HL-60/S4 (cell line): Measurements from ENCODE around the gene RNASE9.
"Not testable (repeated sequence)": the region's sequence is repeated elsewhere in the genome, so short reads cannot be mapped to it uniquely, and the experiment has no call there.

ENCODE experiments used
- in situ Hi-C: fragments of 300-500 bp; cut with MboI; formaldehyde crosslinking; loops from 2 replicates; pipeline ENCODE4 v1.14.3; 2022; ENCODE audit warnings: low sequenced_read_pairs

RNASE9 gene

DNA sequence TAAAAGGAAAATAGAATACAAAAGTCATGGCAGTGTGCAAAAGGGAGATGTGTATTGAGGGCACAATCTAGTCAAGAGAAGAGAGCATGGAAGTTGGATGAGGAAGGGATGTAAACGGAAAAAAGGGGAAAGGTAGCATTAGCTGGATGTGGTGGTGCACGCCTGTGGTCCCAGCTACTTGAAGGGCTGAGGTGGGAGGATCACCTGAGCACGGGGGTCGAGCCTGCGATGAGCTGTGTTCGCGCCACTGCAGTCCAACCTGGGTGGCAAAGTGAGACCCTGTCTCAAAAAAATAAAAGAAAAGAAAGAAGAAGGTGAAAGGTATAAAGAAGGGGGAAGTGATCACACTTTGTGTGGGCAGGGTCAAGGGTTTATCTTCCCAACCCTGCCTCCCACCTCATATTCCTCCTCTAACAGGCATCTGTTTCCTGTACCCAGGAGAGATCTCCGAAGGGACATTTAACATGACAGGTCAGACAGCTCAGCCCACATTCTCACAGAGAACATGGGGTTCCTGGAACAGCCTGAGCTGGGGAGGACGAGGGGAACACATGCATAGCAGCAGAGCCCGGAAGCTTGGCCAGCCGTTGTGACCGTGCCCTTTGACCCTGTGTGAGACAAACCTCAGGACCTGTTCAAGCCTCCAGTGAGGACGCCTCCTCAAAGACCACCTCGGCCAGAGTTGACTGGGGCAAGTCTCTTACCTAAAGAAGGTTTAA lies 18.1 kb upstream of the RNASE9 start:
- in situ Hi-C loops: no loop called here

DNA sequence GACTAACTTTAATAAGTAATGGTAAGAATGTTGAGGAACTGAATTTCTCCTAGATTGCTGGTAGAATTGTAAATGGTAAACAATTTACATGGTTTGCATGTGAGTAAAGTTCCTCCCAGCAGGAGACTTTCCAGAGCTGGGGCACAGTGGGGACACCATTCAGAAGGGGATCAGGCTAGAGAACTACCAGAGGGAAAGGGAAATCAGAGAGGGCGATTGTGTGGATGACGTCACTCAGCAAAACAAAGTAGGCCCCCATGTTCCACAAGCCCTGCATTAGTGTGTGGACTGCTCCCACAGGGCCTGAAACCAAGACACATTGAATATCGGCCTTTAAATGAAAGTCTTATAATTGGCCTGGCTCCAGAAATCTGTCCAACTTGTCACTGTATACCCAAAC lies 17.5 kb upstream of the RNASE9 start:
- in situ Hi-C loops: no loop called here

DNA sequence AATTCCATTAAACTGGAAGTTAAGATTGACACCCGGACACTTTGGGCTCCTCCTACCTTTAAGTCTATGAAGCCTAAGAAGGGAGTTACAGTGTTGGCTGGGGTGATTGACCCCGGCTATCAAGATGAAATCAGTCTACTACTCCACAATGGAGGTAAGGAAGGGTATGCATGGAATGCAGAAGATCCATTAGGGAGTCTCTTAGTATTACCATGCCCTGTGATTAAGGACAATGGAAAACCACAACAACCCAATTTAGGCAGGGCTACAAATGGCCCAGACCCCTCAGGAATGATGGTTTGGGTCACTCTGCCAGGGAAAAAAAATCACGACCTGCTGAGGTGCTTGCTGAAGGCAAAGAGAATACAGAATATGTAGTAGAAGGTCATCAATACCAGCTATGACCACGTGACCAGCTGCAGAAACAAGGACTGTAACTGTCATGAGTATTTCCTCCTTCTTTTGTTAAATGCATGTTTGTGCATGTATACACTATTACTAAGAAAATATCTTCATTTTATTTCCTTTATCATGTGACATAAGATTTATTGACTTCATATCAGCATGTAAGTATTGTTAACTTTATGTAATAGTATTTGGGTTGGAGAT lies 11.6 kb upstream of the RNASE9 start:
- in situ Hi-C loops: not testable (repeated sequence)

DNA sequence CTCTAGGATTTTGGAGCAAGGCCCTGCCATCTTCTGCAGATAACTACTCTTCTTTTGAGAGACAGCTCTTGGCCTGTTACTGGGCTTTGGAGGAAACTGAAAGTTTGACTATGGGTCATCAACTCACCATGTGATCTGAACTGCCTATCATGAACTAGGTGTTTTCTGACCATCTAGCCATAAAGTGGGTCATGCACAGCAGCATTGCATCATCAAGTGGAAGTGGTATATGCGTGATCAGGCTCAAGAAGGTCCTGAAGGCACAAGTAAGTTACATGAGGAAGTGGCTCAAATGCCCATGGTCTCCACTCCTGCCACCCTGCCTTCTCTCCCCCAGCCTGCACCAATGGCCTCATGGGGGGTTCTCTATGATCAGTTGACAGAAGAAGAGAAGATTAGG lies 9.9 kb upstream of the RNASE9 start:
- in situ Hi-C loops: not testable (repeated sequence)

DNA sequence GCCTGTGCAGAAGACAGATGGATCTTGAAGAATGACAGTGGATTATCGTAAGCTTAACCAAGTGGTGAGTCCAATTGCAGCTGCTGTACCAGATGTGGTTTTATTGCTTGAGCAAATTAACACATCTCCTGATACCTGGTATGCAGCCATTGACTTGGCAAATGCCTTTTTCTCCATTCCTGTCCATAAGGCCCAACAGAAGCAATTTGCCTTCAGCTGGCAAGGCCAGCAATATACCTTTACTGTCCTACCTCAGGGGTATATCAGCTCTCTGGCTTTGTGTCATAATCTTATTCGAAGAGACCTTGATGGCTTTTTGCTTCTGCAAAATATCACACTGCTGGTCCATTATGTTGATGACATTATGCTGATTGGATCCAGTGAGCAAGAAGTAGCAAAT lies 9.0 kb upstream of the RNASE9 start:
- in situ Hi-C loops: not testable (repeated sequence)

DNA sequence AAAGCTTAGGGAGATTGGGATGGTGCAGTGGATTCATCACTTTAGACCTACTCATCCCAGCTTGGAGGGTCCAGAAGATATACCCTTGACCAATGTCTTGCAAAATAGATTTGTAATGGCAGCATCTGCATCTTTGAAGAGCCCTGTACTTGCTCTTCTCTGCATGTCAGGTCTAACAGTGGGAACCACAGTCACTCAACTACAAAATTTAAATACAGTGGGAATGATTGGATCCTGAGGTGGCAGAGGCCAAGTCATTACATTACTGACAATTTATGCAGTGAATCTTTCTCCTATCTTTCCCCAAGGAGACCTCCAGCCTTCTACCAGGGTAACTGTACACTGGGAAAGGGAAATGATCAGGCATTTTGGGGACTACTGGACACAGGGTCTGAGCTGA lies 8.2 kb upstream of the RNASE9 start:
- in situ Hi-C loops: no loop called here

DNA sequence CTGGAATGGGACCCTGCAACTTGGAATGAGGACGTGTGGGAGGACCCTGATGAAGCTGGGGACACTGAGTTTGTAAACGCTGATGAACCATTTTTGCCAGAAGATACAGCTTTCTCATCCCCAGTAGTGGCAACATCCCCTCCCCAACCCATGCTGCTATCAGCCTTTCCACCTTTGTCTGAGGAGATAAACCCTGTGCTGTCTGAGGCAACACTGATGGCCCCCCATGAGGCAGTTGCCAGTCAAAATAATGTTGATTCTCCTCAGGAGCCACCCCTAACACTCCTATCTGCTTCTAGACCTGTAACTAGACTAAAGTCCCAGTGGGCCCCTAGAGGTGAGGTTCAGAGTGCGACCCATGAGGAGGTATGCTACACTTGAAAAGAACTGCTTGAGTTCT lies 7.5 kb upstream of the RNASE9 start:
- in situ Hi-C loops: no loop called here

DNA sequence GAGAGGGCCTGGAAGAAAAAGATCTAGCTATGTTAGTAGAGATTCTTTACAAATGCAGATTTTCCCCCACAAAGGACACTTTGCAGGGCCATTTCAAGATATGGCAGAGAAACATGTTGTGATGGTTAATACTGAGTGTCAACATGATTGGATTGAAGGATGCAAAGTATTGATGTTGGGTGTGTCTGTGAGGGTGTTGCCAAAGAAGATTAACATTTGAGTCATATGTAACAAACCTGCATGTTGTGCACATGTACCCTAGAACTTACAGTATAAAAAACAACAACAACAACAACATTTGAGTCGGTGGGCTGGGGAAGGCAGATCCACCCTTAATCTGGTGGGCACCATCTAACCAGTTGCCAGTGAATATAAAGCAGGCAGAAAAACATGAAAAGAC lies 6.4 kb upstream of the RNASE9 start:
- in situ Hi-C loops: not testable (repeated sequence)

DNA sequence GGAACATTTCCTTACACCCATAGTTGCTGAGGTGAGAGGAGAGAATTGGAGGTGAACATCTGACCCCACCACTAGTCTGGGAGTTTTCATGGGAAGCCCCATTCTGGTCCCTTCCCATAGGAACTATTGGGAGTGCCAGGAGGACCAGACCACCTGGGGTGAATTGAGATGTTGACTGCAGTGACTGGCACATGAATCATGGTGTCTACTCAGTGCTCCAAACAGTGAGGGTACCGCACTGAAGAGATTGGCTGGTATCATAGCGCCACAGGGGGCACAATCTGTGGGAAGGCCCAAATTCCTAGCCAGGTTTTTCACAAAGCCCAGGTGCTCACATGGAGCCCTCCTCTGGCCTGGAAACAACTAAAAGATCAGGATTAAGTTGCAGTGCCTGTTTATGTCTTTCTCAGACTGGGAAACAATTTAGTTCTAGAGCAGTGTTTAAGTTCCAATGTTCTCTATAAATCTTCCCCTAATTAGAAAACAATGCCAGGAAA lies 3.7 kb upstream of the RNASE9 start:
- in situ Hi-C loops: no loop called here

DNA sequence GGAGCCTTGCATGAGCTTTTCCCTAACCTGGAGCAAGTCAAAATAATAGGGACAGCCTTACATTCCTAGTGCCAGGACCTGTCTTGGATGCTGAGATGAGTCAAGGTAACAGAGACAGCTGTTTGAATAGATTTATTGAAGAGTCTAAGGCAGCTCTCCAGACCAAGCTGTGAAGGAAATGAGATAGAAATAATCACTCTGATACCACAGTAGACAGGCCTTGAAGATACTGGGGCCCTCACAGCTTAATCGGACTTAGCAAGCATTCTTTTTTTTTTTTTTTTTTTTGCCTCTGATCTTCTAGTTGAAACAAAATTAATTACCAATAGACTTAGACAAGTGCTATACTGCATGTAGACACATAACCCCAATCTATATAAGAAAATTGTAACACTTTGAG lies 3.1 kb upstream of the RNASE9 start:
- in situ Hi-C loops: no loop called here

DNA sequence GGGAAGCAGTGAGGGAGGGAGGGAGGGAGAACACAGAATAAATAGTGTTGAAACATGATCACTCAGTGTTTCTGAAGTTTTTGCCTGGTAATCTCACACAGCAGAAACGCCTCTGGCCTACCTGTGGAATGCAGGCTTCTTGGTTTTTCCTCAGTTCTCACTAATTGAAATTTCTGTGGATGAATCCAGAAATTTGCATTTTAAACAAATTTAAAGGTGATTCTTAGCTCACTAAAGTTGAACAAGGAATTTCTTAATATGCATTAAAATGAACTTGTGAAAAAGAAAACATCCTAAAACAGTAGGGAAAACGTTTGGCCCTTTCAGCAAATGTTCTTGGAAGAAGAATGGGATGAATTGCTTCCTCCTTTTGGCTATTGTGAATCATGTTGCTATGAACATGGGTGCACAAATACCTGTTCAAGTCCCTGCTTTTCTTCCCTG lies 1.4 kb downstream of the RNASE9 start:
- in situ Hi-C loops: no loop called here

DNA sequence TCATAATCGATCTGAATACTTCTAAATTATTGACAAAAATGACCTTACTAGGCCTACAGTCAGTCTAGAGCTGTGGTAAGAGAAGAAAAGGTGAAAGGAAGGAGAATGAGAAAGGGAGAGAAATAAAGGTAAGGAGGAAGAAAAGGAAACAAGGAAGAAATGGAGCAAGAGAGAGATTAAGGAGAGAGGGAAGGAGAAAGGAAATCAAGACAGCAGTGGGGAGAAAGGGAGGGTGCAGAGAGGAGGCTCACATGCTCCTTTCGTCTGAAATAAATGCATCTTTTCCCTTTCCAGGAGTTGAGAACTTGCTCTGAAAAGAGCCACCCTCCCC lies 3.7 kb downstream of the RNASE9 start:
- in situ Hi-C loops: no loop called here

DNA sequence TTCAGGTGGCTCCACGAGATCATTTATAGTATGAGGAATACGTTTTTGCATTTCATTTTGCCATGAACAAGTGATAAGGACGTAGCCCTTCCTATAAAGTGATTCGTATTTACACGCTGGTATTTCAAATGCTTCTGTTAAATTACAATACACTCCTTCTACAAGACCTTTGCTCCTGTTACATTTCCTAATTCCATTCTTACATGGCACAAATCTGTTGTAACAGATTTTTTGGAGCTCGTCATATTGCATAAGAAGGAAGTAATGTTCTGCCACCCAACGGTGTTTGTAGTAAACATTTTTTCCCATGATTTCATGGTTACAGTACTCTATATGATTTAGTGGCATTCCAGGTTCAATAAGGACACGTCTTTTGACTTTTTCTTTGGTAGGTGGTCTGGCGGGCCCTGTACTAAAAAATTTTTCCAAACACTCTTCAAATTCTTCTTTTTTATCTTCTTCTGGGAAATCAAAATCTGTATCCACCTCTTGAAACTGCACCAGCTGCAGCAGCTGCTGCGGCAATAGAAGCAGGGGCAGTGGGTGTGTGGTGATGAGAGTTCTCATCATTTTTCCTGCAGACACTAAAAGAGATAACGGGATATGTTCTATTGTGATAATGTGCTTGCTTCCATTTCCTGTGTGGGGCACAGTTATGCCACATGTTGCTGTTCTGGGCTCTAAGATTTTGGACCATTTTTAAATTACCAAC lies 4.2 kb downstream of the RNASE9 start:
- in situ Hi-C loops: no loop called here

DNA sequence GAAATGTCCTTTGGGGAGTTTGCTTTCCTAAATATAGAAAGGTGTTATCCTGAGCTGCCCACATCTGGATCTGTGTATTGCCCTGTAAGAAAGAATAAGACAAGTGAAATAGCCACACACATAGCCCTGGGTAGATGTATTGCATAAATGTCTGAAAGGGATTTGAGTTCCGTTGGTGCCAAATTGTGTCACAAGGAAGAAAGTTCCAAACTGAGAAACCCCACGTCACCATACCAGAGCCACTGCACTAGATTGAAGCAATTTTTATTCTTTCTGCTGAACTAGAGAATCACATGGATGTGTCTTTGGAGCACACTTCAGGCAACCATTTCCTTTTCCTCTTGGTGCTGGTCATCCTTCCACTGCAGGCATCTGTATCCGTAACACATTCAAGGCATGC lies 5.0 kb downstream of the RNASE9 start:
- in situ Hi-C loops: no loop called here

DNA sequence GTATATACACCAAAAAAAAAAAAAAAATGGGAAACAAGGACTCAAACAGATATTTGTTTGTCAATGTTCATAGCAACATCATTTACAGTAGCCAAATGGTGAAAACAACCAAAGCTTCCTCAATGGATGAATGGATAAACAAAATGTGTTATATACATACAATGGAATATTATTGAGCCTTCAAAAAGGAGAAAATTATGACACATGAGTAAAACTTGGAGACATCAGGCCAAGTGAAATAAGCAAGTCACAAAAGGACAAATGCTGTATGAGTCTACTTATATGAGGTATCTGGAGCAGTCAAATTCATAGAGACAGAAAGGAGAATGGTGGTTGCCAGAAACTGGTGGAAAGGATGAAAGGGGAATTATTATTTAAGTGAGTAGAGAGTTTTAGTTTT lies 7.8 kb downstream of the RNASE9 start:
- in situ Hi-C loops: no loop called here

DNA sequence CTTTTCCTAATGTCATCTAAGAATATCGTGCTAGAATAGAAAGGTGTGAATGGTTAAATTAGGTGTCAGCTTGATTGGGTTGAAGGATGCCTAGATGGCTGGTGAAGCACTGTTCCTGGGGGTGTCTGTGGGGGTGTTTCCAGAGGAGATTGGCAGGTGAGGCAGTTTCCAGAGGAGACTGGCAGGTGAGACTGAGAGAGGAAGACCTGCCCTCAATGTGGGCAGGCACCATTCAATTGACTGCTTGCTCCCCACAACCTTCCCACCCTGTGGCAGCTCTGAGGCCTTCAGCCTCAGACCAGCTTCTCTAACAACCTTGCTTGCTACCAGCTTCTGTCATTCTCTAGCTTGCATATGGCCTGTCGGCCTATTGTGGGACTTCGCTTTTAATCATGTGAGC lies 9.2 kb downstream of the RNASE9 start:
- in situ Hi-C loops: no loop called here

DNA sequence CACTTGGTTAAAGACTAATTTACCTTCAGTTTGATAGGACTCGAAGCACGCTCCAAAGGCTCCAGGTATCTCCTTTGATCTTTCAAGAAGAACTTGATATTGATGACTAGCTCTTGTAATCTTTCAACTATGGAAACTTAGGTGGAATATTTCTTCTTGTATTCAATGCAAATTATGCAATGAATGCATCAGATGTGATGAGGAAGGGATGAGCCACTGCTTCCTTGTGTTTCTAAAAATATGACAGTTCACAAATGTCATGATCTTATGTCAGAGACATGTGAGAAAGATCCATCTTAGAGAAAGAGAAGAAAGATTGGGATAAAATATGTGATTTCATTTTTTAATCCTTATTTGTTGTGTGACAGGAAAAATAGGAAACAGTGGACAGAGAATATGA lies 9.9 kb downstream of the RNASE9 start:
- in situ Hi-C loops: no loop called here

DNA sequence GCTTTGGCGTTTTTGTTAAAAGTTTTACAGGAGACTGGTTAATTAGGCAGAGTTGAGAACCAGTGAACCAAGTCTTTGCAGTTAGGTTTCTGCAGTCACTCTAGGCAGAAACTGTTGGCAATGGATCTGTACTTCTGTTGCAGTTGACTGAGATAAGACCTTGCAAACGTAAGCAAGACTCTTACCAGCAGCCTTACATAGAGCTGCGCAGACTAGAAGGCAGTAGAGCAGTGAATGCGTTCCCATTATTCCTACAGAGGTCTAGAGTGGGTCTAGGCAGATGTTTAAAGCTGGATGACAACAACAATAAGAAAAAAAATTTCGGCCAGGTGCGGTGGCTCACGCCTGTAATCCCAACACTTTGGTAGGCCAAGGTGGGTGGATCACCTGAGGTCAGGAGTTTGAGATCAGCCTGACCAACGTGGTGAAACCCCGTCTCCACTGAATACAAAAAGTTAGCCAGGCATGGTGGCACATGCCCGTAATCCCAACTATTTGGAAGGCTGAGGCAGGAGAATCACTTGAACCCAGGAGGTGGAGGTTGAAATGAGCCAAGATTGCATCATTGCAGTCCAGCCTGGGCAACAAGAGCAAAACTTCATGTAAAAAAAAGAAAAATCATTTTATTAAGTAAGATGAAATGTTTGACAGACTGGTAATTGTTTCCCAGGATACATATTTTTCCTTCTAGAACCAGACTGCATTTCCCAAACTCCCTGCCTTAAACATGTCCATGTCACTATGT lies 12.3 kb downstream of the RNASE9 start:
- in situ Hi-C loops: no loop called here

DNA sequence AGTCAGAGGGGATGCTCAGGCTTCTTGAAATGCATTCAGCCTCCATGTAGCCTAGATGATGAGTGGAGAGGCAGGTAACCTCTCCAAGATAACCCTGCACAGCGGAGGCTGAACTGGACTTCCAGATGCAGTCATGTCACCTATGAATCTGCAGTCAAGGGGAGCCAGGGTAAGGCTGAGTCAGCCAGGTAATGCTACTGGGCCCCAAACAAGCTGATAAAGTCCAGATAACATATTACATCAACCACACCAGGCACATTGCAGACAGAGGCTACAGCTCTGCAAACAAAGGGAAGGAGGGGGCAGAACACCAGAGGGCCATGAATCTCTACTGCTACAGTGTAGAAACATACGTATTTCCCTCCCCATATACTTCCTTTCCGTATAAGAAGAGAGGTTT lies 14.0 kb downstream of the RNASE9 start:
- in situ Hi-C loops: no loop called here

DNA sequence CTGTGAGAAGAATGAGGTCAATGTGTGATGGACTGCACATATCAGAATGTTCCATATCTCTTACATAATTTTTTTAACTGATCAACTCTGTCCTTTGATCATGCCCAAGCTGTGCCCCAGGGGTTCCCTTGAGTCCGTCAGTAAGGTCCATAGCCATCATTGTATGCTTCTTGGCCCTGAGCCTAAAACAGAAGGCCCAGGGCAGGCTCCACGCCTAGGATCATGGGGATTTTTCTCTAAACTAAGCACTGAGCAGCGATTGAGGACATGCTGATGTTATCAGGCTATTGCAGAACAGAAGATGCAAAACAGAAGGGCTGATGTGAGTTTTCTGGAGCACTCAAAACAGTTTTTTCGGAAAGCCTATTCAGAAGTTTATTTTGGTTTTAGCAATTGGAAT lies 20.9 kb downstream of the RNASE9 start:
- in situ Hi-C loops: no loop called here

DNA sequence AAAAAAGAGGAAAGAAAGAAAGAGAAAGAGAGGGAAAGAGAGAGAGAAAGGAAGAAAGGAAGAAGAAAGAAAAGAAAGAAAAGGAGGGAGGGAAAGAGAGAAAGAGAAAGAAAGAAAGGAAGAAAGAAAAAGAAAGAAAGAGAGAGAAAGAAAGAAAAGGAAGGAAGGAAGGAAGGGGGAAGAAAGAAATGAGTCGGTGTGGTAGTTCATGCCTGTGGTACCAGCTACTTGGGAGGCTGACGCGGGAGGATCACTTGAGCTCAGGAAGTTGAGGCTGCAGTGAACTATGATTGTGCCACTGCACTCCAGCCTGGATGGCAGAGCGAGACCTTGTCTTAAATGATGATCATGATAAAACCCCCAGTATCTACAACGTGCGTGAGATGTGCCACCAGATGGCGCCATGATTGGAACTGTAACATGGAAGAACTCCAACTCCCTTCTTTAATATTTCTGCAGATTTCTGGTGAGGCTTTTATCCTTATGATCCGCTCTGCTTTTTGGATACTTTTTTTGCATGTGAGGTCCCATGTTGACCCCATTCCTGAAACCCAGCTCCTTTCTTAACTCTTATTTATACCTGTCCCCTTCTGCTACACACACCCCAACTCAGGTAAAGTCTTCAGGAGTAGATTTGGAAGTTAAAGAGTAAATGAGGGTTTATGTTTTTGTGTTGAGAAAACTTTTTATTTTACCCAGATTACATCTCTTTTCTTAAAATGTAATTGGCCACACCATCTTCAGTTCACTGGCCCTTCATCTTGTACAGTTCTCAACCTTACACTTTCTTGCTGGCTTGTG lies 29.9 kb downstream of the RNASE9 start:
- in situ Hi-C loops: loop anchor here (5.0 kb wide), 1 partner anchor 76 kb away; no protein-coding TSS in a partner anchor
